ENCODE measurements around the gene CARS2.
"Not testable (repeated sequence)": the region's sequence is repeated elsewhere in the genome, so short reads cannot be mapped to it uniquely, and the experiment has no call there.

Gene CARS2

DNA sequence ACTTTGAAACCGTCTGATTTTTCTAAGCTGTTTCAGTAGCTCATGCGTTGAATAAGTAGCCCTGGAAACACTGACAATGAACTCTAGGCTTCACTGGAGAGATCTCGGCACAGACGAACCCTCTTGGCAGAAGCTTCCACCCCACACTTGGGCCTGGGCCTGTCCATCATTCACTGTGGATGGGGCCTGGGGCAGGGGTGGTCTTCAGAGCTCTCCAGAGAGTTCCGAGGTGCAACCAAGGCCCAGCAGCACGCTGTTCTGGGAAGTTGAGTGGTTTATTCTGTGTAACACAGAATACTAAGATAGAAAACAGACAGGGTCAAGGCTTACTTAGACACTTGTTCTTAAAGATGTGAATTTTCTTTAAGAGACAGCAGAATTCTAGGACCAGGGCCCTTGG is 68.6 kb downstream of the CARS2 start:
- no peak for DNase-seq (ENCODE audit: low read depth)

DNA sequence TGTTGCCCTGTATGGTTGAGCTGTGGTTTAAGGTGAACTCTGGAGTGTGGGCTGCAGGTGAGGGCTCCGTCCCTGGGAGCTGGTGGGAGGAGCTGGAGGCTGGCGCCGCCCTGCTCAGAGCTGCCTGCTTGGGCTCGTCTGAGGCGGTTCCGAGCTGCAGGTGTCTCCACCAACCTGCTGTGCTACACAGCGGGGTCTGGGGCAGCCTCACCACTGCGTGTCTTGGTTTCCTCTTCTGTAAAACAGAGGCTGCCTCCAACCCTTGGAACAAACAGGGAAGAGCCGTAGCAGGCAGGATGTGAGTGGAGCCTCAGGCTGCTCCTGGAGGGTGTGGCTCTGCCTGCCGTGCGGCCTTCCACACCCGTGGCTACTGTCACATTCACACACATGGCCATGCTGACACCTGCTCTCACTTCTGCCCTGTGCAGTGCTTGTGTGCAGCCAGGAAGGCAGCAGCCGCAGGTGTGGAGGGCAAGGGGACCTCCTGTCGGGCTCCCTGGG is 69.2 kb downstream of the CARS2 start:
- no peak for DNase-seq (ENCODE audit: low read depth)

DNA sequence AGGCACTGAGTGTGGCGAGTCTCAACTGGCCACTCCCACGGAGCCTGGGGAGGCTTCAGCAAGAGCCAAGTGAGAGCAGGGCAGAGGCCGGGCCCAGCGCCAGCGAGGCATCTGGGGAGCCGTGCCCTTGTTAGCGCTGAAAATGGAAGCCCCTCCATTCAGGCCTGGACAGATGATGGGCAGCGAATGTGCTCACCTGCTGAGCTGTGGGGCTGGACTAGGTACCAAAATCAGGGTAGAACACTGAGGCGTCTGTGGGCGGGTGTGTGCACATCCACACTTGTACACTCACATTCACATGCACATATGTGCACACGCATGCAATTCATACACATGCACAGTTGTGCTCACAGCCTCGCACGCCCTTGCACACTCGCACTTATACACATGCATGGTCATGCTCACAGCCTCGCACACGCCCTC is 69.9 kb downstream of the CARS2 start:
- DNase-seq (ENCODE audit: low read depth): no peak

DNA sequence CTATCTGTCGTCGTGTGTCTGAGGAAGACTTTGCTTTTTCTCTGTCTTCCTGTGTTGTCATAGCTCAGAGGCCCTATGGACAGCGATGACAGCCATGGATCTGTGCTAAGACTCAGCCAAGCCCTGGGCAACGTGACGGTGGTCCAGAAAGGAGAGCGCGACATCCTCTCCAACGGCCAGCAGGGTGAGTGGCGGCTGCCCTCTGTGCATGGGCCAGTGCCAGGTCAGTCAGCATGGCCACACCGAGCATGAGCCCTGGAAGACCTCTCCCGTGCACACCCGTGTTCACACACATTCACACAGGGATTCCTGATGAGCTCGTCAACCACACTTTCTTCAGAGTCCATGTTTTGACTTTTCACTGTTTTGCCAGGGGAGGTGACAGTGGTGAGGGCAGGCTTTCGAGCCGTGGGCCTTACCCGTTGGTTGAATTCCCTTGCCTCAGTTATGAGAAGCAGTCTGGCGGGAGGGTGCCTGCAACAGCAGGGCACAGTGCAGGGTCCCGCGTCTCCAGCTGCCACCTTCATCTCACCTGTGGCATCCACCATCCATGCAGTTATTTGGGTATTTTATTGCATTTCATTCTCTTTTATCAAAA is 70.4 kb downstream of the CARS2 start:
- DNase-seq (ENCODE audit: low read depth): no peak

DNA sequence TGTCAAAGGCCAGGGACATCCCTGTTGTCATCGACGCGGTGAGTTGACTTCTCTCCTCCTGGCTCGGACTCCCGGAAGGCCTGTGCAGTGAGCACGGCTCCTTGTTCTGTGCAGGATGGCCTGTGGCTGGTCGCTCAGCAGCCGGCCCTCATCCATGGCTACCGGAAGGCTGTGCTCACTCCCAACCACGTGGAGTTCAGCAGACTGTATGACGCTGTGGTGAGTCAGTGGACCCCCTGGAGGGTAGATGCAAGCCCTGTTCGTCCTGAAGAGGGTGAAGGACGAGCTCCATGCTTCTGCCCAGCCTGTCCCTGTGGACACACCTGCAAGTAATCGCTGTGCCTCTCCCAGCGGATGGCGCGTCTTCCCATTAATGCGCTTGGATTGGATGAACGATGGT is 71.4 kb downstream of the CARS2 start:
- DNase-seq (ENCODE audit: low read depth): no peak

DNA sequence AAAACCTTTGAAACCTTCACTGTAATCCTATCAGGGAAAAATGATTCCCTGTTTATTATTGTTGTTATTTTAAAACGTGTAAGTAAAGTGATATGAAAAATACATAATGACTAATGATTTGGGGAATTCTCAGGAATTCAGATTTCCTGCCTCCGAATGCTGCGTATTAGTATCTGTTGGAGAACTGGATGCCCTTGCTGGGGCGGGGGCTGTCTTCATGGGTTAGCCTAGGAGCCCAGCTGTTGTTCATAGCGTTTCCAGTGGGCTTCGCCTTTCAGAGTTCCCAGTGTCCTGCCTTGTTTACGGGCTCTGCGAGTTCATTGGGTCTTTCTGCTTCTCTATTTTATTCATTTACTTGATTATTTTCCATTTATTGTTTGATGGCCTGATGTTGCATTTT is 72.1 kb downstream of the CARS2 start:
- DNase-seq (ENCODE audit: low read depth): no peak

DNA sequence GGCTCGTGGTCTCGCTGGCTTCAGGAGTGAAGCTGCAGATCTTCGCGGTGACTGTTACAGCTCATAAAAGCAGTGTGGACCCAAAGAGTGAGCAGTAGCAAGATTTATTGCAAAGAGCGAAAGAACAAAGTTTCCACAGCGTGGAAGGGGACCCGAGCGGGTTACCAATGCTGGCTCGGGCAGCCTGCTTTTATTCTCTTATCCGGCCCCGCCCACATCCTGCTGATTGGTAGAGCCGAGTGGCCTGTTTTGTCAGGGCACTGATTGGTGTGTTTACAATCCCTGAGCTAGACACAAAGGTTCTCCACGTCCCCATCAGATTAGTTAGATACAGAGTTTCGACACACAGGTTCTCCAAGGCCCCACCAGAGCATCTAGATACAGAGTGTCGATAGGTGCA is 73.7 kb downstream of the CARS2 start:
- not testable (repeated sequence) for DNase-seq (ENCODE audit: low read depth)

DNA sequence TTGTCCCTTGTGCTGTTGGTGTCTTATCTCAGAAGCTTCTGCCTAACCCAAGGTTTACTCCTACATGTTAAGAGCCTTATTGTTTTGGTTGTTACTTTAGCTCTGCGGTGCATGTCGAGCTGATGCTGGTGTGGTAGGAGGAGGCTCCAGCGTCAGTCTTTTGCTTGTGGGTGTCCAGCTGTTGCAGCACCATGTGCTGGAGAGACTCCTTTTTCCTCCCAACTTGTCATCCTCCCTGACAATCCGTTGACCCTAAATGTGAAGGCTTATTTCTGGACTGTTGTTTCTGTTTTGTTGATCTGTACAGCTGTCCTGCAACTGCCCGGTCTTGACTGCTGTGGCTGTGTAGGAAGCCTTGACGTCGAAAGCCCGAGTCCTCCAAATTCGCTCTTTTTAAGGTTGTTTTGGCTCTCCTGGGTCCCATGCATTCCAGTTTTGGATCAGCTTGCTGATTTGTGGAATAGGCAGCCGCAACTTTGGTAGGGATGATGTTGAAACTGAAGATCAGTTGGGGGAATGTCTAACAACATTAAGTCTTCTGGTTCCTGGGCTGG is 75.3 kb downstream of the CARS2 start:
- DNase-seq (ENCODE audit: low read depth): no peak

DNA sequence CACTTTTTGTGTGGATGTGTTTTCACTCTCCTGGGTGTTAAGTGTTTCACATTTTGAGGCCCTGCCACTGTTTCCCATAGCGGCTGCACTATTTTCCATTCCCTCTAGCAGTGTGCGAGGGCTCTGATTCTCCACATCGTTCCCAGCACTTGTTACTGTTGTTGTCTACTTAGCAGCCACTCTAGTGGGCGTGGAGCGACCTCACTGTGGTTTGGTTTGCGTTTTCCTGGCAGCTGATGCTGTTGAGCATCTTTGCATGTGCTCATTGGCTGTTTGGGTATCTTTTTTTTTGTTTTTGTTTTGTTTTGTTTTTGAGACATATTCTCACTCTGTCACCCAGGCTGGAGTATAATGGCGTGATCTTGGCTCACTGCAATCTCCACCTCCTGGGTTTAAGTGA is 76.2 kb downstream of the CARS2 start:
- no peak for DNase-seq (ENCODE audit: low read depth)

DNA sequence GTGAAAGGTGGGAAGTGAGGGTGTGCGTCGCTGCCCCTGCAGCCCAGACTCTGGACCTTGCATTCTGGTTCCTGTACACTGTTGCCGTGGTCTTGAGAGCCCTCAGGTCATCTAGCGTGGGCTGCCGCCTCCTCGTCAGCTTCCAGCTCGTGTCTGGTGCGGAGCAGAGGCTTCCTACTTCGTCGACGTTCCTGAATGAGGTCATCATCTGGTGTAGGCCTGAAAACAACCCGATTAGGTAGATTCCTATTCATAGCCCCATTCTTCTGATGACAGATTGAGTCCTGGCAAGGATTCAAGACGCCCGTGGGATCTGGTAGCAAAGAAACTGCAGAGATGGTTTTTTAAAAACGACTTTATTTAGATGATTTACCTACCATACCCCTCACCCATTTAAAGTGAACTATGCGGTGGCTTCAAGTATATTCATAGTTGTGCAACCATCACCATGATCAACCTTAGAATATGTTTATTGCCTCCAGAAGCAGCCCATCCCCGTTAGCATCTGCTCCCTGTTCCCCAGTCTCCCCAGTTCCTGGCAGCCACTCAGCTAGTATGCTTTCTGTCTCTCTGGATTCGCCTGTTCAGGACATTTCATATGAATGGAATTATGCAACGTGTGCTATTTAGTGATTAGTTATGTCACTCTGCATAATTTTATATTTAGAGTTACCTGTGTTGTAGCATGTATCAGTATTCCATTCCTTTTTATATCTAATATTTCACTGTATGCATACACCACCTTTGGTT is 76.8 kb downstream of the CARS2 start:
- no peak for DNase-seq (ENCODE audit: low read depth)

DNA sequence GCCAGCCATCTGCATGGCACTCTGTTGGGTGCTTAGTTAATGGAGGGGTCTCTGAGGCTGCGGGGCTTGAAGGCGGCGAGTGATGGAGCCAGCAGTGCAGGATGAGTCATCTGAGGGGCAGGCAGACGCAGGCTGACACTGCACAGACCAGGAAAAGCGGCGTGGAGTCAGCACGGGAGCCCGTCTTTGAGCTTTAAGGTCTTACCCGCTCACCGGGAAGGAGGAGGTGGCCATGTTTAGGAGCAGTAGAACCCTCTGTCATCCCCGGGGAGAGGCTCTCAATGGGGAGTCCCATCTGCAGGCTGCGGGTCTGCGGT is 77.5 kb downstream of the CARS2 start:
- no peak for DNase-seq (ENCODE audit: low read depth)

DNA sequence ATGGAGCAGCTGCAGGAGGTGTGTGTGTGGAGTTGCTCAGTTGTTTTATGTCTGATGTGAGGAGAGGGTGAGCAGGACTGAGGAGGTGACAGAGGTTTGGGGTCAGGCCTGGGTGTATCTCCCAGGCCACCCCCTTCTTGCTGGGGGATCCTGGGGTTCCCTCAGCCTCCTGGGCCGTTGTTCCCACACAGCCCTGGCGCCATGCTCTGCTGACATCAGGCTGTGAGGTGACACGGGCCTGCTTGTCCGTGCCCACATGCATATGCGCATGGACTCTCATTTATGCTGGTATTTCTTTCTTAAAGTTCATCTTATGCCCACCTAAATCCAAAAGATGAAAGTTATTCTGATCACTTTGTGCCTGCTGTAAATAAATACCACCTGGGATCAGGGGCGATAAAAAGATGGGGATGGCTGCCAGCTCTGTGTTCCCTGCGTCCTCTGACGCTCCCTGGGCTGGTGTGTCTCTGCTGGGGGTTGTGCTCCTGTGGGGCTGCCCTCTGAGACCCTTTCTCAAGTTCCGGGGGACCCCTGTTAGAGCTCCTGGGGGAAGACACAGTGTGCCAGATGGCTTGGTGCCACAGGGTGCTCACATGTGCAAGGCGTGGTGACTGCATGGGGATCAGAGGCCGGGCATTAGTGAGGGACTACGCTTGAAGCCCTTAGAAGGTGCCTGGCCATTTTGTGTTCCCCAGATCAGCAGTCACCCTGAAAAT is 78.0 kb downstream of the CARS2 start:
- DNase-seq (ENCODE audit: low read depth): no peak

DNA sequence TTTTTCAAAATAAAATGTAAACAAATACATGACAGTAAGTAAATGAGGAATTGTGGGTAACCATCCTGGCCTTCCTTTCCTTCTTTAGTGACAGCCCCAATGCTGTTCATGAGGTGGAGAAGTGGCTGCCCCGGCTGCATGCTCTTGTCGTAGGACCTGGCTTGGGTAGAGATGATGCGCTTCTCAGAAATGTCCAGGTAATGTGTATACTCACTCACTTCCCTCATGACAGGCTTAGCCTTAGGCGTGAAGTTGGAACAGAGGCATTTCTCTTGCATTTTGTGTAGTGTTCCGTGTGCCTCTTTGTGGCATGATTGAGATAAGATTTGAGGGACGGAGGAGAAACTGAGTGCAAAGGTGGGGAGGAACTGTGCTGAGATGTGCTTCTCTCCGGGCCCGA is 78.6 kb downstream of the CARS2 start:
- no peak for DNase-seq (ENCODE audit: low read depth)

DNA sequence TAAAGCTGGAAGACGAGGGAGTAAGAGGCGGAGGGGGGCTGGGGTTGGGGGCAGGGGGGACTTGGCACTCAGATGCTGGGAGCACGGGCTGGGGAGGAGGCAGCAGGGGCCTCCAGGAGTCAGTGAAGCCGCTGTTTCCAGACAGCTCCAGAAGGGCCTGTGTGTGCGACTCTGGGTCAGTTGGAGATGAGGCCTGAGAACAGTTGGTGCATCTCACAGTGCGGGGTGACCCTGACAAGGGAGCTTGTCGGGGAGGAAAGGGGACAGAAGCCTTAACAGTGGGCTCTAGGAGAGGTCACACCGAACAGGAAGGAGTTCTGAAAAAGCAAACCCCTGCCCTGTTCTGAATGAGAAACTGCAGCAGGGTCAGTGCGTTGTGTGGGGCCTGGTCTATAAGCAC is 79.4 kb downstream of the CARS2 start:
- DNase-seq (ENCODE audit: low read depth): no peak

DNA sequence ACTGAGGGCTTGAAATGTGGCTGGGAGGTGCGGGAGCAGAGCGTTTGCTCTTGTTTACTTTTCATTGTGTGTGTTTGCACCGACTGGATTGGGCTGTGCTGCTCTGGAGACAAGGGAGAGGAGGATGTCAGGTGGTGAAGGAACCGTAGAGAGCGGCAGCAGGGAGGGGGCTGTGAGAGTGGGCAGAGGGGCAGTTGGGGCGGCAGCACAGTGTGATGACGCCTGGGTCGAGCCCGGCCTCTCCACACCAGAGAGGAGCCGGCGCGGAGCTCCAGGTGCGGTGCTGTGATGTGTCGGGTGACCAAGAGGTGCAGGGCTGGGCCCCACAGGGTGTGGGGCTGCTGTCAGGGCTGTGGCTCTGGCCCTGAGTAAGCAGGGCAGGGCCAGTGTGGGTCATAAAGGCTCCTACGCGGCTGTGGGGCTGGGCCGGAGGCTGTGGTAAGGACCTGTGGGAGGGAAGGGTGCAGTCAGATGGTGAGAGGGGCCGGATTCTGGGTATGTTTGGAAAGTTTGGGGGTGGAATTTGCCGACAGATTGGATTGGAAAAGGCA is 80.1 kb downstream of the CARS2 start:
- DNase-seq (ENCODE audit: low read depth): no peak

DNA sequence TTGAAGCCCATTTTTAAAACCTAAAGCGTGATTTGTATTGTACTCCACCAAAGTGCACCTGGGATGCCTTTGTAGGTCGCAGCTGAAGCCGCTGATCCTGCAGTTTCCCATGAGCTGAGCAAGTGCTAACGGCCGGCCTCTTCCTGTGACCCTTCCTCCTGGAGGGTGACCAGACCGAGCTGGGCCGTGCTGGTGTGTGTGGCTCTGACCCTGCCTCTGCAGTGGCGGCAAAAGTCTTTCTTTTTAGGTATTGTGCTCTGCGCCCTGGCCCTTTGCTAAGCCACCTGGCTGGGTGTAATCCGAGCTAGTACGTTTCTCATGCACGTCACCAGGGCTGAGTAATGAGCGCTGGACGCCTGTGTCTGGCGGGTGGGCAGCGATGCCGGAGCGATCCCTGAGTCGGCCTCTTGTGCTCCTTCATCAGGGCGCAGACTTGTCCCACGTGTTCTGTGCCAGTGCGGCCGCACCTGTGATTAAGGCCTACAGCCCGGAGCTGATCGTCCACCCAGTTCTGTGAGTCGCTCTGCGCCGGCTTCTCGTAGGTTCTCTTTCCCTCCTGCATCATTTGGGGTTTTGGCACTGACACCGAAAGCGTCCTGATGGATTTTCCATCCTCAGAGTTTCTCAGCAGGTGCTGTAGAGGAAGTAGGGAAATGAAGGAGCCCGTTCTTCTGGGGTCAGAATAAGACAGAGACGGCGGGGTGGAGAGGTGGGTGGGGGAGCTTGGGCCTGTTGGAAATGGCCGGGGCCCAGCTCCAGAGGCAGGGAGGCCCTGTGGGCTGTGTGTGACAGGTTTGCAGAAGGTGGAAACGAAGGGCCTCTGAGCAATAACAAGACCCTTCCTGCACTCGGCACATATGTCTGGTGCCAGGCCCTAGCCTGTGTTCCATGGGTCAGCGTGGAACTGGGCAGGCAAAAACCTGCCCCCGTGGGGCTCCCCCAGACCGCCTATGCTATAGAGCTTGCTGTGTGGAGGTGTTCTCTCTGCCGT is 80.9 kb downstream of the CARS2 start:
- DNase-seq (ENCODE audit: low read depth): no peak

DNA sequence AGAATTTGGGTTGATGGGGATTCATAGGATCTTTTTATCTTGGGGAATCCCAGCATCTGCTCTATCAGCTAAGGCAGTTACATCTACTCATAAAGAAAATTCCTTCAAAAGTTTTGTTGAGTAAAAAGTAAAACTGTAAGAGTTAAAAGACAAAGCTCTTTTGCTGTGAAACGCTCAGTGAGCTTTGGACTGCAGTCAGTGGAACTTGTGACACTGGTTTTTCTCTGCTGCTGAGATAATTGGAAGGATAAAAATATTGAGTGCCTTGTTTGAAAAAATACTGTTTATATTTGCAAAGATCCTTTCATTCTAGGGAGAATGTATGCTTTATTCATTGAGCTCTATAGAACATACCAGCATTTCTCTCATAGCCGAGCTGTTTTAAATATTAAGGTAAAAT is 85.3 kb downstream of the CARS2 start:
- no peak for DNase-seq (ENCODE audit: low read depth)

DNA sequence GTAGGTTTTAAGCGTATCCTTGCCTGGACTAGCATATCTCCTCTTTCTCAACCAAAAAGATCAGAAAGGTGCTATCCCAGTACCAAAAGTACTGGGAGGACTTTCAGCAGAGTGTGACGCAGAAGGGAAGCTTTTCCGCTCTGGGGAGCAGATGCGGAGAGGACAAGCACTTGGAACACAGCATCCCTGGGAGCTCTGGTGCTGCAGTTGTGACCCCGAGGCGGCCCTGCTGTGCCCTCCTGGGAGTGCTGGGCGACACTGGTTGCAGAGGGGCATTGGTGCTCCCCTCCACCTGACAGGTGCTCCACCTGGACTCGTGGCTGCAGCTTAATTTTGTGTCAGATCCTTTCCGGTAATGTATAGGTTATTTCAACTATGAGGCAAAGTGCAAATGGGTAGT is 87.1 kb downstream of the CARS2 start:
- no peak for DNase-seq (ENCODE audit: low read depth)

DNA sequence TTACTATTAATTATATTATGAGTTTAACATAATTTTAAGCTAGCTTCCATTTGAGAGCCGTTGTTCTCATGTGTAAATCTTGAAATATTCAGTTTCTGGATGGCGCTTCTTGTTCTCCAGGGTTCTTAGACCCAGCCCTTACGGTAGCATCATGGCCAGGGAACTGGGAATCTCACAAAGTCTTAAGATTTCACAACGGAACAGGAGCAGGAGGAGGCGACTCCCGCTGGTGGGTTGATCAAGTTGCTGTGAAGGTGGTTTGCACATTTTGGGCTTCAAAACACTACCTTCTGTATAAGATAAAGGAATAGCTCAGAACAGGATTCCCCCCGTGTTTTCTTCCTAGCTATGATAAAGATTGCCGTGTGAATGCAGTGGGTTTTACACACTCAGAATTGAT is 87.7 kb downstream of the CARS2 start:
- DNase-seq (ENCODE audit: low read depth): no peak

DNA sequence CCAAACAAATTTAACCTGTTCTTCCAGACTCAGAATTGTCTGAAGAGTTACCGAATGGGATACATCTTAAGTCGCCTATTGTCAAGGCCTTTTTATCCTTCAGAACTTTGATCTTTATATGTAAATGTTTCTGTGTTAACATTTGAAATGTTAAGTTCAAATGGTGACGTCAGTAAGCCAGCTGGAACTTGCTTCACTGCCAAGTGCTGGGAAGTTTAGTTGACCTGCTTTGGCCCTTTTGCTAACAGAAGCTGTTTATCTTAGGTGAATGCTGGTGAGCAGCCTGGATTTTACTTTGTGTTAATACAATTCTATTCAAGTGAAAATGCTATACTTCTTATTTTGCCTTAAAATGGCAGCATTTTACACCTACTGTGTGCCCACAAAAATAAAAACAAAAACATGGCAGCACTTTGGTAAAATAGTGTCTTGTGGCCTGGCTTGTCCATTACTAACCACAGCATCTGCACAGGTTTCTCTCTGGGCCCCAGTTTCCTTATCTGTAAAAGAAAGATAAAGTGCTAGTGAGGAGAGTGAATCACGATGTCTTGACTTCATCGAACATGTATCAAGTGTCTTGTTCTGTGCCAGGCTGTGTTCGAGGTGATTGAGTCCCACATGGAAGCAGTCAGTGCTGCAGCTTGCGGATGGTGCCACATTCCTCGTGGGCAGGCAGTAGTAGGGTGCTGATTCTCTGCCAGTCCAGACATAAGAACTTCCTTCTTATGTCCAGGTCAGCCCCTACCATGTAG is 88.4 kb downstream of the CARS2 start:
- DNase-seq (ENCODE audit: low read depth): no peak

All from HS-27A (cell line).